Hindlimb muscle (tissue), 1 donor: ENCODE data around the gene LIMS2. TPM values are rescaled to one million over a fixed set of nuclear protein-coding genes. Genes with fewer than 3 reads are reported as not detected.

Experiments used
- DNase-seq: peaks from one replicate; pipeline ENCODE4 v3.0.0-alpha.2; 2013
- polyA plus RNA-seq: library from polyadenylated mRNA; unstranded; fragments of 120-200 nt; gene quantifications from one replicate; pipeline ENCODE4 v1.2.1, GENCODE V29; 2013; ENCODE audit not compliant: insufficient read length

Gene LIMS2
- polyA plus RNA-seq, 1 donor = 52.6 TPM

GRCh38 chr2:127701193-127701650, 25.9 kb upstream of the LIMS2 start, which contains the start of gene SFT2D3:
SFT2D3 (plus strand) TSS chr2:127701497; CDS start chr2:127701529, 32 bp downstream.
- peak; percentile 93 for DNase-seq

- no peak for DNase-seq
Measured at GRCh38 chr2:127700527-127701192, 25.3 kb upstream of the LIMS2 start.

GRCh38 chr2:127698553-127699355, 23.4 kb upstream of the LIMS2 start:
- DNase-seq = no peak

GRCh38 chr2:127697482-127698180, 22.3 kb upstream of the LIMS2 start:
- DNase-seq = no peak

- DNase-seq = no peak
Measured at GRCh38 chr2:127695491-127696472, 20.5 kb upstream of the LIMS2 start.

- DNase-seq = no peak
Measured at GRCh38 chr2:127694986-127695385, 19.7 kb upstream of the LIMS2 start.

- no peak for DNase-seq
Measured at GRCh38 chr2:127690696-127691095, 15.4 kb upstream of the LIMS2 start.

- DNase-seq = no peak
Measured at GRCh38 chr2:127688405-127688804, 13.1 kb upstream of the LIMS2 start.

GRCh38 chr2:127685410-127686080, 10.2 kb upstream of the LIMS2 start:
- no peak for DNase-seq

- no peak for DNase-seq
Measured at GRCh38 chr2:127683757-127684156, 8.4 kb upstream of the LIMS2 start.

GRCh38 chr2:127683056-127683455, 7.7 kb upstream of the LIMS2 start:
- DNase-seq = no peak

- DNase-seq = no peak
Measured at GRCh38 chr2:127681976-127682857, 6.9 kb upstream of the LIMS2 start.

- no peak for DNase-seq
Measured at GRCh38 chr2:127681288-127681804, 6.0 kb upstream of the LIMS2 start.

GRCh38 chr2:127680706-127681287, 5.5 kb upstream of the LIMS2 start:
- no peak for DNase-seq

GRCh38 chr2:127679680-127680361, 4.5 kb upstream of the LIMS2 start:
- no peak for DNase-seq

- no peak for DNase-seq
Measured at GRCh38 chr2:127678991-127679390, 3.7 kb upstream of the LIMS2 start.

GRCh38 chr2:127678531-127678930, 3.2 kb upstream of the LIMS2 start:
- DNase-seq = no peak

- DNase-seq = no peak
Measured at GRCh38 chr2:127676906-127677305, 1.6 kb upstream of the LIMS2 start.
